ENCODE measurements around the gene SLC25A13. TPM values are rescaled to one million over a fixed set of nuclear protein-coding genes. Genes with fewer than 3 reads are reported as not detected.

The SLC25A13 gene
- total RNA-seq, 1 experiment from 2014 or later: 52.5 TPM

- Histone ChIP-seq H3K4me1 (replicated peaks; ENCODE audit: insufficient read depth) (peaks cover 7% of the 10 kb centered on the region), H3F3A (ENCODE audit: insufficient read depth, low read depth) (no peaks in the 10 kb centered on the region), H3K27ac (no peak overlapping the region), H2AFZ (peak overlapping the region; percentile 84), H4K20me1 (ENCODE audit: insufficient read depth) (no peaks in the 10 kb centered on the region), H3K4me3 (peak overlapping the region; percentile 73; the same call in 1 of the 2 replicates), H3K4me2 (peak overlapping the region; percentile 76), H3K9me2 (ENCODE audit: insufficient read depth) (no peaks in the 10 kb centered on the region), H3K27me3 (ENCODE audit: insufficient read depth, low read depth) (no peaks in the 10 kb centered on the region), H3K79me2 (ENCODE audit: low read depth) (no peaks in the 10 kb centered on the region), H3K36me3 (ENCODE audit: low read depth) (no peaks in the 10 kb centered on the region), H3K9me3 (ENCODE audit: insufficient read depth, low read depth) (no peaks in the 10 kb centered on the region)
- intact Hi-C loops (cut with micrococcal nuclease; ENCODE audit: unreplicated experiment): loop anchor here (2.0 to 10.0 kb wide), 5 partner anchors 58 to 1768 kb away; partner anchors contain the start of gene SLC25A13
- no TSS peak for BruUV-seq (replicated peaks)
- DNase-seq: no peak
- TF ChIP-seq EZH2 (IDR thresholded peaks at IDR 0.05; ENCODE audit: low read depth) (no peak), CTCF (conservative IDR thresholded peaks at IDR 0.05) (no peak)
- ChIA-PET POLR2A (ENCODE audit: unreplicated experiment) (no interaction called here), CTCF (interaction anchor here (0.5 to 0.7 kb wide), 7 partner anchors 9 to 852 kb away, joined by 3 to 11 read pairs (median 4); no protein-coding TSS in a partner anchor)
Measured at GRCh38 chr7:96076350-96076707, 245.6 kb downstream of the SLC25A13 start.

- no peak overlapping the region for H3K27ac ChIP-seq
- intact Hi-C loops (cut with micrococcal nuclease; ENCODE audit: unreplicated experiment): loop anchor here (1.0 to 10.0 kb wide), 7 partner anchors 59 to 1769 kb away; partner anchors contain the start of gene SLC25A13
- DNase-seq: peak in 1 of 2 experiments; percentile 55
- peak overlapping the region; percentile 84 for H2AFZ ChIP-seq
- H3K79me2 ChIP-seq (ENCODE audit: low read depth): no peaks in the 10 kb centered on the region
- H3K4me2 ChIP-seq: peak overlapping the region; percentile 76
- POLR2A ChIA-PET (ENCODE audit: unreplicated experiment): no interaction called here
- BruUV-seq (replicated peaks): no TSS peak
- peak; percentile 87 for TF ChIP-seq CTCF (conservative IDR thresholded peaks at IDR 0.05)
- TF ChIP-seq EZH2 (IDR thresholded peaks at IDR 0.05; ENCODE audit: low read depth): no peak
- peaks cover 13% of the 10 kb centered on the region for H3K4me1 ChIP-seq (replicated peaks; ENCODE audit: insufficient read depth)
- H3F3A ChIP-seq (ENCODE audit: insufficient read depth, low read depth): no peaks in the 10 kb centered on the region
- no peaks in the 10 kb centered on the region for H3K27me3 ChIP-seq (ENCODE audit: insufficient read depth, low read depth)
- no peaks in the 10 kb centered on the region for H3K9me2 ChIP-seq (ENCODE audit: insufficient read depth)
- no peaks in the 10 kb centered on the region for H3K9me3 ChIP-seq (ENCODE audit: insufficient read depth, low read depth)
- no peaks in the 10 kb centered on the region for H4K20me1 ChIP-seq (ENCODE audit: insufficient read depth)
- CTCF ChIA-PET: interaction anchor here (0.6 kb wide), 4 partner anchors 153 to 853 kb away, joined by 4 to 11 read pairs (median 6); no protein-coding TSS in a partner anchor
- H3K36me3 ChIP-seq (ENCODE audit: low read depth): no peaks in the 10 kb centered on the region
- peak overlapping the region; percentile 73 for H3K4me3 ChIP-seq
Measured at GRCh38 chr7:96075510-96076349, 246.2 kb downstream of the SLC25A13 start.

GRCh38 chr7:96074871-96075270, 247.0 kb downstream of the SLC25A13 start:
- H3K79me2 ChIP-seq (ENCODE audit: low read depth): no peaks in the 10 kb centered on the region
- ChIA-PET CTCF (no interaction called here), POLR2A (ENCODE audit: unreplicated experiment) (no interaction called here)
- H3K9me2 ChIP-seq (ENCODE audit: insufficient read depth): no peaks in the 10 kb centered on the region
- DNase-seq: no peak
- intact Hi-C loops (cut with micrococcal nuclease; ENCODE audit: unreplicated experiment): loop anchor here (1.0 to 10.0 kb wide), 6 partner anchors 107 to 1770 kb away; partner anchors contain the start of gene SLC25A13
- no peak overlapping the region for H3K27ac ChIP-seq
- no peak overlapping the region for H3K4me3 ChIP-seq
- H3K9me3 ChIP-seq (ENCODE audit: insufficient read depth, low read depth): no peaks in the 10 kb centered on the region
- TF ChIP-seq EZH2 (IDR thresholded peaks at IDR 0.05; ENCODE audit: low read depth) (no peak), CTCF (conservative IDR thresholded peaks at IDR 0.05) (no peak)
- no peak overlapping the region for H2AFZ ChIP-seq
- H3K27me3 ChIP-seq (ENCODE audit: insufficient read depth, low read depth): no peaks in the 10 kb centered on the region
- H3K4me2 ChIP-seq: no peak overlapping the region
- peaks cover 22% of the 10 kb centered on the region for H3K4me1 ChIP-seq (replicated peaks; ENCODE audit: insufficient read depth)
- no TSS peak for BruUV-seq (replicated peaks)
- H3F3A ChIP-seq (ENCODE audit: insufficient read depth, low read depth): no peaks in the 10 kb centered on the region
- H3K36me3 ChIP-seq (ENCODE audit: low read depth): no peaks in the 10 kb centered on the region
- no peaks in the 10 kb centered on the region for H4K20me1 ChIP-seq (ENCODE audit: insufficient read depth)

Small RNAs within 50 kb of the gene (microRNA-seq; reads per million reads assigned to microRNA genes)
- not detected for gene MIR591 (ENCODE audit: borderline number of aligned reads, borderline replicate concordance)

All from PC-9 (cell line).